ENCODE data around the gene CUL4B.

CUL4B gene

GRCh38 chrX:120560842-120561633, at the start of gene CUL4B (continued):
- no peak for TF ChIP-seq ZNF645 (tag by site-specific recombination; IDR thresholded peaks at IDR 0.05)
- TF ChIP-seq OVOL3 (tag by site-specific recombination; IDR thresholded peaks at IDR 0.05): no peak
- no peak for TF ChIP-seq ZNF112 (tag by site-specific recombination; IDR thresholded peaks at IDR 0.05)
- TF ChIP-seq INSM2 (tag by site-specific recombination; IDR thresholded peaks at IDR 0.05): peak; percentile 20; the same call in 1 of the 2 replicates
- no peak for TF ChIP-seq ZNF558 (tag by site-specific recombination; IDR thresholded peaks at IDR 0.05)
- no peak for TF ChIP-seq PBX3 (CRISPR knock-in tag; IDR thresholded peaks at IDR 0.05)
- no peak for TF ChIP-seq ZNF133 (tag by site-specific recombination; IDR thresholded peaks at IDR 0.05)
- TF ChIP-seq ZNF138 (tag by site-specific recombination; IDR thresholded peaks at IDR 0.05; ENCODE audit: borderline replicate concordance): no peak
- TF ChIP-seq ZNF610 (tag by site-specific recombination; IDR thresholded peaks at IDR 0.05; ENCODE audit: borderline replicate concordance): no peak
- 0 out of 2 replicates have a peak, but pooled peaks have one; percentile 33 for TF ChIP-seq ZFP37 (tag by site-specific recombination; IDR thresholded peaks at IDR 0.05)
- TF ChIP-seq ZNF544 (tag by site-specific recombination; IDR thresholded peaks at IDR 0.05): no peak
- no peak for TF ChIP-seq ZNF837 (tag by site-specific recombination; IDR thresholded peaks at IDR 0.05)
- TF ChIP-seq ZNF48 (tag by site-specific recombination; IDR thresholded peaks at IDR 0.05): no peak
- TF ChIP-seq ZNF19 (tag by site-specific recombination; IDR thresholded peaks at IDR 0.05; ENCODE audit: low read depth): no peak
- peak; percentile 54; the same call in 1 of the 2 replicates for TF ChIP-seq ZNF324 (tag by site-specific recombination; IDR thresholded peaks at IDR 0.05)
- TF ChIP-seq ZEB2 (tag by site-specific recombination; IDR thresholded peaks at IDR 0.05): peak; percentile 91
- TF ChIP-seq SP7 (tag by site-specific recombination; IDR thresholded peaks at IDR 0.05): peak; percentile 64
- no peak for TF ChIP-seq ZNF560 (tag by site-specific recombination; IDR thresholded peaks at IDR 0.05; ENCODE audit: borderline replicate concordance)
- TF ChIP-seq ZNF366 (tag by site-specific recombination; conservative IDR thresholded peaks at IDR 0.05): peak; percentile 91
- no peak for TF ChIP-seq ZNF266 (tag by site-specific recombination; IDR thresholded peaks at IDR 0.05; ENCODE audit: low read depth)
- 0 out of 2 replicates have a peak, but pooled peaks have one; percentile 11 for TF ChIP-seq ZNF843 (tag by site-specific recombination; IDR thresholded peaks at IDR 0.05)
- peak; percentile 59 for TF ChIP-seq EGR2 (tag by site-specific recombination; IDR thresholded peaks at IDR 0.05; ENCODE audit: low read depth)
- TF ChIP-seq PRDM1 (tag by site-specific recombination; IDR thresholded peaks at IDR 0.05): peak; percentile 84
- TF ChIP-seq ZNF239 (tag by site-specific recombination; IDR thresholded peaks at IDR 0.05): no peak
- no peak for TF ChIP-seq HOXC10 (CRISPR knock-in tag; IDR thresholded peaks at IDR 0.05)
- TF ChIP-seq SCRT2 (tag by site-specific recombination; IDR thresholded peaks at IDR 0.05): no peak; the same call in 1 of the 2 replicates
- TF ChIP-seq ZBTB10 (tag by site-specific recombination; IDR thresholded peaks at IDR 0.05): peak; percentile 94
- TF ChIP-seq ZNF768 (tag by site-specific recombination; IDR thresholded peaks at IDR 0.05): no peak
- TF ChIP-seq ZBTB17 (tag by site-specific recombination; IDR thresholded peaks at IDR 0.05): peak; percentile 91
- TF ChIP-seq ZBTB7A (tag by site-specific recombination; IDR thresholded peaks at IDR 0.05; ENCODE audit: low read depth): 0 out of 2 replicates have a peak, but pooled peaks have one; percentile 55
- no peak for TF ChIP-seq ZNF2 (tag by site-specific recombination; IDR thresholded peaks at IDR 0.05)
- 0 out of 2 replicates have a peak, but pooled peaks have one; percentile 4 for TF ChIP-seq ZNF580 (tag by site-specific recombination; IDR thresholded peaks at IDR 0.05)

All from HEK293 (cell line).